Suprapubic skin (tissue), 4 donors: ENCODE results near the gene SYNGR3. TPM values are rescaled to one million over a fixed set of nuclear protein-coding genes. Genes with fewer than 3 reads are reported as not detected.
A peak's percentile ranks its signal among the peaks of the same experiment; 100 is the strongest.

Experiments
- DNase-seq, 2 donors: peaks; one replicate each; pipeline ENCODE4 v3.0.0-alpha.2; 2019; ENCODE audit warnings: low spot score in 2 of 2
- H3K27ac ChIP-seq: fragments of 200-600 bp; sonication (generic); one replicate; pipeline ENCODE4 v1.5.1; 2019
- H3K27me3 ChIP-seq: fragments of 200-600 bp; sonication (generic); one replicate; pipeline ENCODE4 v1.5.1; 2019
- H3K36me3 ChIP-seq: fragments of 200-600 bp; sonication (generic); one replicate; pipeline ENCODE4 v1.5.1; 2019
- H3K4me1 ChIP-seq: fragments of 200-600 bp; sonication (generic); one replicate; pipeline ENCODE4 v1.5.1; 2019
- H3K4me3 ChIP-seq: fragments of 200-600 bp; sonication (generic); one replicate; pipeline ENCODE4 v1.5.1; 2019; ENCODE audit warnings: mild to moderate bottlenecking
- H3K9me3 ChIP-seq: fragments of 200-600 bp; sonication (generic); one replicate; pipeline ENCODE4 v1.5.1; 2019
- EP300 ChIP-seq: sonication (generic); formaldehyde crosslinking; IDR thresholded peaks from one replicate; pipeline ENCODE4 v1.6.1; 2017; ENCODE audit warnings: antibody characterized with exemption
- POLR2A ChIP-seq, 2 donors: fragments of 450-650 bp; IDR thresholded peaks; one replicate each; pipeline ENCODE4 v1.6.1; 2017; ENCODE audit warnings: antibody characterized with exemption in 2 of 2, mild to moderate bottlenecking in 2 of 2, moderate library complexity in 2 of 2
- POLR2AphosphoS5 ChIP-seq, 3 donors: sonication (generic); formaldehyde crosslinking; IDR thresholded peaks; one replicate each; pipeline ENCODE4 v1.6.1; 2017; ENCODE audit warnings: antibody characterized with exemption in 3 of 3
- WGBS: methylation state at CpG from one replicate; pipeline ENCODE4 v1.1.5; 2018; 5-methylcytosine and 5-hydroxymethylcytosine counted together
- total RNA-seq, 4 donors: library from RNA; depleted of rRNA; stranded (reverse); fragments of >200 nt; gene quantifications; one replicate each; pipeline ENCODE4 v1.1.0, GENCODE V29; 2016
- TF ChIP-seq, protein P1 (sequence below), 2 donors: fragments of 200-600 bp in 1 of 2; fragments of 450-650 bp in 1 of 2; sonication (generic) in 1 of 2; IDR thresholded peaks; one replicate each; pipeline ENCODE4 v1.5.1; 2016 to 2019; ENCODE audit warnings: antibody characterized with exemption in 2 of 2, mild to moderate bottlenecking in 1 of 2, moderate library complexity in 1 of 2

SYNGR3 gene
- total RNA-seq, 4 donors from 2014 or later = 0.42 to 1.7 (median 0.60) TPM; not detected in 1

DNA sequence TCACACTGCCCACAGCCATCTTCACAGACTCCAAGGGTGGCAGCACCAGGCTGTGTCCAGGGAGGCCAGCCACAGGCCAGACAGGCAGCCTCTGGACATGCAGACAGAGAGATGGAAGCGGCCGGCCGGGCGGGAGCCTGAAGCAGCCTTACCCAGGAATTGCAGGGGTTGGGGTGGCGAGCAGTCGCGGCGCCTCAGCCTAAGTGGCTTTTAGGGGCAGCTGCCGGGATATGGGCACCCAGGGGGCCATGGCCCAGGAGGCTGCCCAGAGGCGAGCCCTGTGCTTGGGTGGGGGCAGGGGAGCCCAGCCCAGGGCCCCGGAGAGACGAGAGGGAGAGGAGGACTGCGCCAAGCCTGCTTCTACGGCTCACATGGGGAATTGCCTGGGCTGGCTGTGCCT, 35.5 kb downstream of the SYNGR3 start:
- H3K4me3 ChIP-seq = no peak overlapping the region
- no peak for TF ChIP-seq EP300
- TF ChIP-seq, protein P1, sequence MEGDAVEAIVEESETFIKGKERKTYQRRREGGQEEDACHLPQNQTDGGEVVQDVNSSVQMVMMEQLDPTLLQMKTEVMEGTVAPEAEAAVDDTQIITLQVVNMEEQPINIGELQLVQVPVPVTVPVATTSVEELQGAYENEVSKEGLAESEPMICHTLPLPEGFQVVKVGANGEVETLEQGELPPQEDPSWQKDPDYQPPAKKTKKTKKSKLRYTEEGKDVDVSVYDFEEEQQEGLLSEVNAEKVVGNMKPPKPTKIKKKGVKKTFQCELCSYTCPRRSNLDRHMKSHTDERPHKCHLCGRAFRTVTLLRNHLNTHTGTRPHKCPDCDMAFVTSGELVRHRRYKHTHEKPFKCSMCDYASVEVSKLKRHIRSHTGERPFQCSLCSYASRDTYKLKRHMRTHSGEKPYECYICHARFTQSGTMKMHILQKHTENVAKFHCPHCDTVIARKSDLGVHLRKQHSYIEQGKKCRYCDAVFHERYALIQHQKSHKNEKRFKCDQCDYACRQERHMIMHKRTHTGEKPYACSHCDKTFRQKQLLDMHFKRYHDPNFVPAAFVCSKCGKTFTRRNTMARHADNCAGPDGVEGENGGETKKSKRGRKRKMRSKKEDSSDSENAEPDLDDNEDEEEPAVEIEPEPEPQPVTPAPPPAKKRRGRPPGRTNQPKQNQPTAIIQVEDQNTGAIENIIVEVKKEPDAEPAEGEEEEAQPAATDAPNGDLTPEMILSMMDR (IDR thresholded peaks at IDR 0.05) = no peak
- TF ChIP-seq POLR2AphosphoS5 (IDR thresholded peaks at IDR 0.05) = no peak
- TF ChIP-seq POLR2A (IDR thresholded peaks at IDR 0.05) = no peak
- H3K27ac ChIP-seq = no peak overlapping the region
- H3K36me3 ChIP-seq = no peaks in the 10 kb centered on the region
- peaks cover 49% of the 10 kb centered on the region for H3K4me1 ChIP-seq
- no peaks in the 10 kb centered on the region for H3K9me3 ChIP-seq
- 100% methylated on average over 2 of the region's 14 CpGs for WGBS
- peaks cover 16% of the 10 kb centered on the region for H3K27me3 ChIP-seq
- DNase-seq = no peak

DNA sequence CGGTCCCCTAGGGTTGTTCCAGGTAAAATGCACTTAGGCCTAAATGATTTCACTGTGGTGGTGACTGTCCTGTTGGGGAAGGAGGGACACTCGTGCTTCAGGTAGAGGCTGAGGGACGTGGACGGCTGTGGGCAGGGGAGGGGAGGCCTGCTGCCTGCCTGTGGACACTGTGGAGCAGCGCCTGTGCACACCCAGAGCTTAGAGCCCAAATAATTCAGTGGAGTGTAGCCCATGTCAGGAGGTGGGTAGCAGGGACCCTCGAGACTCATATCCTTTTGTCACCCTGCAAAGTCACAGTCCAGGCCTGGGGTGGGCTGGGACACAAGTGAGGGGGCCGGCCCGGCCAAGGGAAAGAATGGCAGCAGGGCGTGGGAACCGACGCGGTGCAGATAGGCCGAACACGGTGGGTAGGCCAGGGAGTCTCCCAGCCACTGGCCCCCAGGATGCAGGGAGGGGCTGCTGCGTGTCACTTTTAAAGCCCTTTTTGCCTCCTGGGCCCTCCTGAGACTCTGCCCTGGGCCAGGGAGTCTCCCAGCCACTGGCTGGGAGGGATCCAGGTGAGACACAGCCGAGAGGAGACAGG, 36.2 kb downstream of the SYNGR3 start:
- no peak overlapping the region for H3K27ac ChIP-seq
- TF ChIP-seq POLR2AphosphoS5 (IDR thresholded peaks at IDR 0.05) (no peak), EP300 (no peak), POLR2A (IDR thresholded peaks at IDR 0.05) (no peak)
- H3K27me3 ChIP-seq = peaks cover 9% of the 10 kb centered on the region
- peaks cover 43% of the 10 kb centered on the region for H3K4me1 ChIP-seq
- H3K36me3 ChIP-seq = no peaks in the 10 kb centered on the region
- H3K9me3 ChIP-seq = no peaks in the 10 kb centered on the region
- peak overlapping the region; percentile 75 for H3K4me3 ChIP-seq
- DNase-seq = no peak
- WGBS = 81% methylated on average over 11 of the region's 16 CpGs

DNA sequence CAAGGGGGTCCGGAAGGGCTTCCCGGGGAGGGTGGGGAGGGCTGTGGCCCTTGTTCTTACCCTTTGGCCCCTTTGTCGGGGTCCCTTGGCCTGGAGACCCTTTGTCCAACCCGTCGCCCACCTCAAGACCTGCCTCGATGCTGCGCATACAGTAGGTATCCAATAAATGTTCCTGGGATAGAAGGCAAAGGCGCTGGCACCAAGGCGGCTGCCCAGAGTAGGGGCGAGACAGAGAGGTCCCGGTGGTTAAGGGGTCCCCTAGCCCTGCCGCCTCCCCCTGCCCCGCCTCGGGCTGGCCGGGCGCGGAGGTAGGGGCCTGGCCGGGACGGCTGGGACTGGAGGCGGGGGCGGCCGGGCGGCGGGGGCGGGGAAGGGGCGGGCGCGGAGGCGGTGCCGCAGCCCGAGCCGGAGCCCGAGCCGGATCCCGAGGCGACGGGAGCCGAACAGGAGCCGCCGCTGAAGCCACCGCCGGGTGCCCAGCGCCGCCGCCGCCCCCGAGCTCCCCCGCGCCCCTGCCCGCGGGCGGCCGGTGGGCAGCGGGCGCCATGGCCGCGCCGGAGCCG, 36.8 kb downstream of the SYNGR3 start, which contains the start of gene NHERF2:
Gene NHERF2 (plus strand): TSS at position 442 of the 563 bp plus-strand sequence. CDS start 104 bp downstream, at position 546.
- no peaks in the 10 kb centered on the region for H3K9me3 ChIP-seq
- peak within 1 kb of the TSS; percentile 23 for H3K27ac ChIP-seq
- WGBS = 85% methylated on average over 2 of the region's 59 CpGs
- H3K27me3 ChIP-seq = peaks cover 3% of the 10 kb centered on the region
- H3K4me3 ChIP-seq = peak within 1 kb of the TSS; percentile 75
- H3K36me3 ChIP-seq = no peaks in the 10 kb centered on the region
- TF ChIP-seq, protein P1 (IDR thresholded peaks at IDR 0.05) = no peak
- no peak for TF ChIP-seq EP300
- TF ChIP-seq POLR2A (IDR thresholded peaks at IDR 0.05) = no peak
- no peak for TF ChIP-seq POLR2AphosphoS5 (IDR thresholded peaks at IDR 0.05)
- DNase-seq = no peak
- peaks cover 43% of the 10 kb centered on the region for H3K4me1 ChIP-seq

DNA sequence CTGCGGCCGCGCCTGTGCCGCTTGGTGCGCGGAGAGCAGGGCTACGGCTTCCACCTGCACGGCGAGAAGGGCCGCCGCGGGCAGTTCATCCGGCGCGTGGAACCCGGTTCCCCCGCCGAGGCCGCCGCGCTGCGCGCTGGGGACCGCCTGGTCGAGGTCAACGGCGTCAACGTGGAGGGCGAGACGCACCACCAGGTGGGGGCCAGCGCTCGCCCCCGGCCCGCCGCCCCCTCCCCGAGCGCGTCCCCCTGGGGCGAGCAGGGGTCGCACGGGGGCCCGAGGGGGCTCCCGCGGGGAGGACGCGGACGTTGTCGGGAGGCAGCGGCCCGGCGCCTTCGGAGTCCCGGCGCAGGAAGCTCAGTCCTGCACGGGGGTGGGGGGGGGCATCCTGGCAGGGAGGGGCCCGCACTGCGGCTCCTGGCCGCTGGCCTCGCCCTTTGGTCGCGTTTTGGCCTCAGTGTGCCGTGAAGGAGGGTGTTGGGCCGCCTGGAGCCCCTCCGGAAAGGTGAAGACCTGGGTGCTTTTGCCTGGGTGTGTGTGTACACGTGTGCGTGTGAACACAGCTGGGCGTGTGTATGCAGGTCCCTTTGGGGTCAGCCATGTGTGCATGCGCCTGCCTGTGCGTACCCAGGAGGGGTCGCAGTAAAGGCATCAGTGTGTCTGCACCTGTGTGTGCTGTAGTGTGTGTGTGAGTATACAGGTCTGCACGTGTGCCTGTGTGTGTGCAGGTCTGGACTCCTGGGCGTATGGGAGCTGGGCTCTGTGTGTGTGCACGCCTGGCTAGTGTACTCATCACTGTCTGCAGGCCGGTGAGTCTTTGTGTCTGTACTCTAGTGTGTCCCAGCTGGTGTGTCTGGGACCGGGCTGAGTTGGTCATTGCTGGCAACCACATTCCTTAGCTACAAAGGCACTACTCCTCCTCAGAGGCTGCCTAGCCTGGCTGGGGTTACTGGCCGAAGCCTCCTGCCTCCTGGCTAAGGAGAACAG, 37.5 kb downstream of the SYNGR3 start:
- H3K4me3 ChIP-seq = peak overlapping the region; percentile 75
- peaks cover 43% of the 10 kb centered on the region for H3K4me1 ChIP-seq
- DNase-seq = no peak
- no peaks in the 10 kb centered on the region for H3K9me3 ChIP-seq
- H3K36me3 ChIP-seq = no peaks in the 10 kb centered on the region
- TF ChIP-seq, protein P1 (IDR thresholded peaks at IDR 0.05) = no peak
- TF ChIP-seq POLR2AphosphoS5 (IDR thresholded peaks at IDR 0.05) = no peak
- TF ChIP-seq POLR2A (IDR thresholded peaks at IDR 0.05) = no peak
- TF ChIP-seq EP300 = no peak
- WGBS = 49% methylated on average over 3 of the region's 76 CpGs
- peak overlapping the region; percentile 23 for H3K27ac ChIP-seq
- H3K27me3 ChIP-seq = no peaks in the 10 kb centered on the region

DNA sequence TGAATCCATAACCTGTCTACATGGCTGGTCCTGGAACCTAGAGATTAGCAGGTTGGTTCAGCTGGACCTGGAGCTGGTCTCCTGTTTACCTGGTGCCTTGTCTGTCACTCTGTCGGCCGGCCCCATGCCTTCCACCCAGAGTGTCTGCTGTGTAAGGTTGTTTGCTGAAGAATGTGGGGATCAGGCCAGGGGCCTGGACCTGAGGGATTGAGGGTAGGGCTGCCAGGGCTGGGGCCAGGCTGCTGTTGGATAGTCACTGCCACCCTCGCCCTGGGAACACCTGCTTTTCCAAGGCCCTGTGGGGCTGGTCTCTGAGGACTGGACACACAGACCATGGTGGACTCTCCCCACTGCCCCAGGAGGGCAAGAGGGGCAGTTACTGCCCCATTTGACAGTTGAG, 38.4 kb downstream of the SYNGR3 start:
- 40% methylated on average over 1 of the region's 3 CpGs for WGBS
- H3K36me3 ChIP-seq = no peaks in the 10 kb centered on the region
- TF ChIP-seq, protein P1 (IDR thresholded peaks at IDR 0.05) = no peak
- no peaks in the 10 kb centered on the region for H3K27me3 ChIP-seq
- peak overlapping the region; percentile 75 for H3K4me3 ChIP-seq
- peaks cover 43% of the 10 kb centered on the region for H3K4me1 ChIP-seq
- no peak overlapping the region for H3K27ac ChIP-seq
- no peak for DNase-seq
- no peaks in the 10 kb centered on the region for H3K9me3 ChIP-seq
